ENCODE results near the gene DGLUCY. TPM values are rescaled to one million over a fixed set of nuclear protein-coding genes. Genes with fewer than 3 reads are reported as not detected.
"Not testable (repeated sequence)": the region's sequence is repeated elsewhere in the genome, so short reads cannot be mapped to it uniquely, and the experiment has no call there.

DGLUCY gene
- total RNA-seq, 2 experiments from 2014 or later = 46.3 to 55.2 TPM

DNA sequence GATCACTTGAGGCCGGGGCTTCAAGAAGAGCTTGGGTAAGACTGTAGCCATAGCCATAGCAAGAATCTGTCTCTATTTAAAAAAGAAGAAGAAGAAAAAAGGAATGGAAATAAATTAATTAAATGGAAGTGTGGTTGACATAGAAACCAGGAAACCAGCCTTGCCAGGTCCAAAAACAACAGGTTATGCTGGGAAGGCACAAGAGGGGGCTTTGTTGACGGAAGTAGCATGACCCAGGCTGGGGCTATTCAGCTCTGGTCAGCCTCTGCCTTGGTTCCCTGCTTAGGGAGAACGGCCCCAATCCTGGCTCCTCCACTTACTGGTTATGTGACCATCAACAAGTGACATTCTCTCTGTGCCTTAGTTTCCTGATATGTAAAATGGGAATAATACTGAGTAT lies 145.0 kb downstream of the DGLUCY start:
- Mint-ChIP-seq H3K4me1 (peaks cover 63% of the 10 kb centered on the region), H3K9me3 (ENCODE audit: low read depth) (no peaks in the 10 kb centered on the region), H3K27ac (no peak overlapping the region), H3K4me3 (no peak overlapping the region), H3K27me3 (no peaks in the 10 kb centered on the region), H3K36me3 (ENCODE audit: low read depth) (no peaks in the 10 kb centered on the region)
- DNase-seq (no peak), ATAC-seq (no peak)
- ChIA-PET CTCF (interaction anchor here (2.2 kb wide), 1 partner anchor 82 kb away, joined by 9 read pairs; no protein-coding TSS in a partner anchor), POLR2A (interaction anchor here (2.3 kb wide), 1 partner anchor 20 kb away, joined by 7 read pairs; no protein-coding TSS in a partner anchor)
- intact Hi-C loops (cut with DNase I, micrococcal nuclease) = no loop called here

DNA sequence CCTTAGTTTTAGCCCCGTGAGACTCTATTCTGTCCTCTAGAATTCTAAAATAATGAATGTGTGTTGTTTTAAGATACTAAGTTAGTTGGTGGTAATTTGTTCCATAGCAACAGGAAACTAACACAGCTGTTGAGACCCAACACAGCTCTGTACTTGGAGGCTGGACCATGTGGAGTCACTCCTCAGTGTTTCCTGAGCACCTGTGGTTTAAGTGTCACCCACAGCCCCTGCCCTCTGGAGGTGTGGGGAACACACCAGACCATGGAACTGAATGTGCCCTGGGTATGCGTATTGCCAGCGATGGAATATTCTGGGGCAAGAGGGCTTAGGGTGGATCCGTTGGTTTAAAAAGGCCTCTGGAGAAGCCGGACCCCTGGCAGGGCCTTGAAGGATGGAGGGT lies 147.2 kb downstream of the DGLUCY start:
- peak; percentile 74 for DNase-seq
- intact Hi-C loops (cut with DNase I, micrococcal nuclease) = loop anchor here (1.0 to 5.0 kb wide), 2 partner anchors 32 to 34 kb away; no protein-coding TSS in a partner anchor
- POLR2A ChIA-PET = interaction anchor here (0.6 to 2.5 kb wide), 2 partner anchors 15 to 18 kb away, joined by 3 to 7 read pairs; no protein-coding TSS in a partner anchor
- ATAC-seq = peak; percentile 70
- Mint-ChIP-seq H3K27me3 (no peaks in the 10 kb centered on the region), H3K36me3 (ENCODE audit: low read depth) (no peaks in the 10 kb centered on the region), H3K4me3 (no peak overlapping the region), H3K27ac (peak overlapping the region; percentile 49), H3K9me3 (ENCODE audit: low read depth) (no peaks in the 10 kb centered on the region), H3K4me1 (peaks cover 61% of the 10 kb centered on the region)
- CTCF ChIA-PET = interaction anchor here (0.9 to 1.4 kb wide), 2 partner anchors 12 to 18 kb away, joined by 3 read pairs; no protein-coding TSS in a partner anchor

DNA sequence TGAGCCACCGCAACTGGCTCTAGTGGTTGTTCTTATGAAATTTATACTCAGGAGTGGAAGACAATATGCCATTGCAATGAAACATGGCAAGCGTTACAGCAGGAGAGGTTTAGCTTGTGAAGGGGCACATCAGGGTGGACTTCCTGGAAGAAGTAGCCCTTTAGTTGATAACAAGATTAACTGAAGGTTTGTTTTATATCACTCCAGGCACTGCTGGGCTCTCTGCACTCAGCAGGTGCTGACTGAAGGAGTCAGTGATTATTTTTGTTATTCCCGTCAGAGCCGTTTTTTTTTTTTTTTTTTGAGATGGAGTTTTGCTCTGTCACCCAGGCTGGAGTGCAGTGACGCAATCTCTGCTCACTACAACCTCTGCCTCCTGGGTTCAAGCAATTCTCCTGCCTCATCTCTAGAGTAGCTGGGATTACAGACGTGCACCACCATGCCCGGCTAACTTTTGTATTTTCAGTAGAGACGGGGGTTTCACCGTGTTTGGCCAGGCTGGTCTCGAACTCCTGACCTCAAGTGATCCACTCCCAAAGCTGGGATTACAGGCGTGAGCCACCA lies 148.2 kb downstream of the DGLUCY start:
- no peaks in the 10 kb centered on the region for H3K9me3 Mint-ChIP-seq (ENCODE audit: low read depth)
- no peak for ATAC-seq
- DNase-seq = no peak
- H3K27me3 Mint-ChIP-seq = no peaks in the 10 kb centered on the region
- no peak overlapping the region for H3K4me3 Mint-ChIP-seq
- no peaks in the 10 kb centered on the region for H3K36me3 Mint-ChIP-seq (ENCODE audit: low read depth)
- intact Hi-C loops (cut with DNase I, micrococcal nuclease) = loop anchor here (1.0 to 5.0 kb wide), 2 partner anchors 33 to 35 kb away; no protein-coding TSS in a partner anchor
- H3K27ac Mint-ChIP-seq = peak overlapping the region; percentile 33
- H3K4me1 Mint-ChIP-seq = peaks cover 61% of the 10 kb centered on the region
- ChIA-PET CTCF (interaction anchor here (0.9 to 1.4 kb wide), 3 partner anchors 13 to 17 kb away, joined by 3 to 4 read pairs (median 3); no protein-coding TSS in a partner anchor), POLR2A (interaction anchor here (2.5 kb wide), 1 partner anchor 19 kb away, joined by 7 read pairs; no protein-coding TSS in a partner anchor)

DNA sequence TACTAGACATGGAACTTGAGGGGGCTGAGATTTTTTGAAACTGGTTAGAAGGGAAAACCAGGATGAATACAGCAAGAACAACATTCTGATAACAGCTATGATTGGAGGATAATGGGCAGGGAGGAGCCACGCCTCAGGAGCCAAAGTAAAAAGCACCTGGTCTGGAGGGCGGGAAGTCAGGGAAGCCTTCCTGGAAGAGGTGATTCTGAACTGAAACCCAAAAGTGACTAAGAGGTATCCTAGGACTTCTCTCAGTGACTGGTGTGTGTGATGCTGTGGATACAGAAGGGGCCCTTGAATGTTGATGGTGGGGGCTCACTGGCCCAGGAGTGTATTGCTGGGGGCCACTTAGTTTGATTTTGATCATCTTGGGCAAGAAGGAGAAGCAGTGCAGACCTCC lies 149.5 kb downstream of the DGLUCY start:
- no peak for DNase-seq
- Mint-ChIP-seq H3K27me3 (no peaks in the 10 kb centered on the region), H3K4me1 (peaks cover 59% of the 10 kb centered on the region), H3K4me3 (peak overlapping the region; percentile 64), H3K36me3 (ENCODE audit: low read depth) (no peaks in the 10 kb centered on the region), H3K27ac (peak overlapping the region; percentile 67), H3K9me3 (ENCODE audit: low read depth) (no peaks in the 10 kb centered on the region)
- ChIA-PET POLR2A (no interaction called here), CTCF (interaction anchor here (0.9 to 2.0 kb wide), 2 partner anchors 20 to 86 kb away, joined by 5 to 7 read pairs; no protein-coding TSS in a partner anchor)
- no peak for ATAC-seq
- intact Hi-C loops (cut with DNase I, micrococcal nuclease) = loop anchor here in 1 of 2 experiments (5.0 kb wide), 1 partner anchor 36 kb away; no protein-coding TSS in a partner anchor

DNA sequence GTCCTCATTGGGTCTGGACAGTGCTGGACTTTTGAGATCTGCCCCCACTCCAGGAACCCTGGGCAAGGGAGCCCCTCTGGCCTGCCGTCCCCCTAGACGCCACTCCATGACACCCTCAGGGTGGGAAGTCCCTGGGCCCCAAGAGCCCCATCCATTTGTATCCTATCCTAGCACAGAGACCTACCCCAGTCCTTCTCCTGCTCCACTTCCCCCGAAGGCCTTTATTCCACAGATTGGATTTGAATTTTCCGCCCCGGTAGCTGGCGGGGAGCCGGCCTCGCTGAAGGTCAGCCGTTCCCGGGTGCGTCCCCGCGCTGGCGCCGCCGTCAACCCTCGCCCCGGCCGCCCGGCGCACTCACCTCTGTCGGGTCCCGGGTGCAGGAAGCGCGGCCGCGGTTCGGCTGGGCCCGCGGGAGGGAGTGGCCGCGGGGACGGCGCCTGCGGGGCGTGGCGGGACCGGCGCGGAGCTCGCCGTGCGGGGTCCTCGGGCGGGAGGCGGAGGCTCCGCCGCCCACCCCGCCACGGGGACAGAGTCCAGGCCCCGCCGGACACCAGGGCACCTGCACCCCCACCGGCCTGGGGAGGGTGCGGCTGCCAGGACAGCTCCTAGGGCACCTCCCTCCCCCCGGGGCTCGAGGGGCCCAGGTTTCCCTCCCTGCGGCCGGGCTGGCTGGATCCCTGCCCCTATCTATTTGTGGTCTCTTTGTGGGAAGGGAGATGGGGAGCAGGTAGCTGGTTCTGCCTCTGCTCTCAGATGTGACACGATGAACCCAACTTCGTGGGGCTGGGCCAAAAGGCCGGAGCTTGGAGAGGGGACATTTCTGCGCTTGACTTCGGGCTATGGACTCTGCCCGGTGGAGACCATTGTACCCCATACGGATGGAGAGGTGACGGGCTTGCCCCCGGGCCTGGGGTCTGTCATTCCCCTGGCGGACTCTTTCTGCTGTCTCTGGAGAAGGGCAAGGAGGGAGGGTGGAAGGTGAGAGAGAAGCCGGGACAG lies 150.6 kb downstream of the DGLUCY start:
- no peak for DNase-seq

DNA sequence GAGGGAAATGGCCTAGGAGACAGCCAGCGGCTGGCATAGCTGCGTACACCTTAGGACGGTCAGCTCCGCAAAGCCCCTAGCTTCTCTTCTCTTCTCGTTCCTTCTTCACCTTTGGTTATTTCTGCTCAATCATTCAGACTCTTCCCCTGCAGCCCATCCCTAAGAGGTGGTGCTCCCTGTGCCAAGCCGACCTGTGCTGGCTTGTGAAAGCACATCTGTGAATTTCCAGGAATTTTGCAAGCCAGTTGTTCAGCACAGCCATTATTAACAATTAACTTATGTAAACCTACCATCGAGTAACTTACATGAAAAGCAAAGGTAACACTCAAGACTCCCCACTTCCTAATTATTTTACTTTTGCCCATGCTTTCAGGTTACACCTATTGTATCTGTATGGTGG lies 151.5 kb downstream of the DGLUCY start:
- Mint-ChIP-seq H3K4me3 (no peak overlapping the region), H3K36me3 (ENCODE audit: low read depth) (peaks cover 4% of the 10 kb centered on the region), H3K4me1 (peaks cover 51% of the 10 kb centered on the region), H3K27me3 (no peaks in the 10 kb centered on the region), H3K27ac (no peak overlapping the region), H3K9me3 (ENCODE audit: low read depth) (no peaks in the 10 kb centered on the region)
- ATAC-seq (no peak), DNase-seq (no peak)
- ChIA-PET CTCF (interaction anchor here (0.7 to 1.3 kb wide), 2 partner anchors 21 to 103 kb away, joined by 4 to 5 read pairs; partner anchors contain the start of gene GPR68), POLR2A (interaction anchor here (1.2 kb wide), 1 partner anchor 22 kb away, joined by 7 read pairs; no protein-coding TSS in a partner anchor)
- intact Hi-C loops (cut with DNase I, micrococcal nuclease) = no loop called here

More for the DNA sequence above, 150.6 kb downstream of the DGLUCY start:
- Mint-ChIP-seq H3K27me3 (no peaks in the 10 kb centered on the region), H3K9me3 (ENCODE audit: low read depth) (no peaks in the 10 kb centered on the region), H3K36me3 (ENCODE audit: low read depth) (peaks cover under 1% of the 10 kb centered on the region), H3K4me3 (peak overlapping the region; percentile 64), H3K27ac (peak overlapping the region; percentile 66), H3K4me1 (peaks cover 58% of the 10 kb centered on the region)
- CTCF ChIA-PET = interaction anchor here (0.7 to 2.0 kb wide), 4 partner anchors 20 to 102 kb away, joined by 3 to 7 read pairs (median 4); partner anchors contain the start of gene GPR68
- POLR2A ChIA-PET = interaction anchor here (1.2 kb wide), 1 partner anchor 21 kb away, joined by 7 read pairs; no protein-coding TSS in a partner anchor
- intact Hi-C loops (cut with DNase I, micrococcal nuclease) = loop anchor here in 1 of 2 experiments (5.0 kb wide), 1 partner anchor 37 kb away; no protein-coding TSS in a partner anchor
- ATAC-seq = peak; percentile 44

DNA sequence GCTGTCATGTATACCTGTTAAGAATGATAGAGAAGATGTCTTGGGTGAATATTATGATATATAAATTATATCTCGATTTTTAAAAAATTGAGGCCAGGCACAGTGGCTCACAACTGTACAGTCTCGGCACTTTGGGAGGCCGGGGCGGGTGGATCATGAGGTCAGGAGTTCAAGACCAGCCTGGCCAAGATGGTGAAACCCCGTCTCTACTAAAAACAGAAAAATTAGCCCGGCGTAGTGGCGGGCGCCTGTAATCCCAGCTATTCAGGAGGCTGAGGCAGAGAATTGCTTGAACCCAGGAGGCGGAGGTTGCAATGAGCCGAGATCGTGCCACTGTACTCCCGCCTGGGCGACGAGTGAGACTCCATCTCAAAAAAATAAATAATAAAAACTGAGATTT lies 152.4 kb downstream of the DGLUCY start:
- CTCF ChIA-PET = interaction anchor here (1.3 to 1.4 kb wide), 5 partner anchors 17 to 89 kb away, joined by 4 to 6 read pairs (median 5); no protein-coding TSS in a partner anchor
- H3K9me3 Mint-ChIP-seq (ENCODE audit: low read depth); POLR2A ChIA-PET; intact Hi-C loops (cut with DNase I, micrococcal nuclease); H3K27ac Mint-ChIP-seq; H3K4me3 Mint-ChIP-seq; DNase-seq; H3K36me3 Mint-ChIP-seq (ENCODE audit: low read depth); H3K27me3 Mint-ChIP-seq; ATAC-seq: not testable (repeated sequence)
- H3K4me1 Mint-ChIP-seq = peaks cover 44% of the 10 kb centered on the region

DNA sequence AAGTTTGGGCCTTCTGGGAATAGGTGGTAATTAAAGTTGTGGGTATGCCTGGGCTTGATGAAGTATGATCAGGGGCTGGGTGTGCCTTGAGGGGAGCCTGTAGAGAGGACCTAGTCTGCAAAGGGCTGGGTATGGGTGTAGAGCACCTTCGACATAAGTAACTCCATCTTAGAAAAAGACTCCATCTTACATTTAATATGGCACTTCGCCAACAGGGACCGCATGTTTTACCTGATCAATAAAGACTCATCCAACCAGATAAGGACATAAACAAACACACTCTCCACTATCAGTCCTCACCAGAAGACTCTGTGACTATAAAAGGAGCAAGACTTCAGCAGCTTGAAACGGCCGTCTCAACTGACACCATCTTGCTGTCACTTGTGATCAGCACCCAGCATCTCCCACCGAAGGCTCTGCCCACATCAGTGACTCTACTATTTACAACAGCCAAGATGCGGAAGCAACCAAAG lies 154.1 kb downstream of the DGLUCY start:
- POLR2A ChIA-PET = no interaction called here
- H3K9me3 Mint-ChIP-seq (ENCODE audit: low read depth) = no peaks in the 10 kb centered on the region
- H3K27me3 Mint-ChIP-seq = no peaks in the 10 kb centered on the region
- H3K36me3 Mint-ChIP-seq (ENCODE audit: low read depth) = peaks cover 13% of the 10 kb centered on the region
- no peak for ATAC-seq
- CTCF ChIA-PET = interaction anchor here (1.0 kb wide), 1 partner anchor 19 kb away, joined by 3 read pairs; no protein-coding TSS in a partner anchor
- H3K4me3 Mint-ChIP-seq = no peak overlapping the region
- no peak overlapping the region for H3K27ac Mint-ChIP-seq
- H3K4me1 Mint-ChIP-seq = peaks cover 36% of the 10 kb centered on the region
- no peak for DNase-seq
- intact Hi-C loops (cut with DNase I, micrococcal nuclease) = no loop called here

DNA sequence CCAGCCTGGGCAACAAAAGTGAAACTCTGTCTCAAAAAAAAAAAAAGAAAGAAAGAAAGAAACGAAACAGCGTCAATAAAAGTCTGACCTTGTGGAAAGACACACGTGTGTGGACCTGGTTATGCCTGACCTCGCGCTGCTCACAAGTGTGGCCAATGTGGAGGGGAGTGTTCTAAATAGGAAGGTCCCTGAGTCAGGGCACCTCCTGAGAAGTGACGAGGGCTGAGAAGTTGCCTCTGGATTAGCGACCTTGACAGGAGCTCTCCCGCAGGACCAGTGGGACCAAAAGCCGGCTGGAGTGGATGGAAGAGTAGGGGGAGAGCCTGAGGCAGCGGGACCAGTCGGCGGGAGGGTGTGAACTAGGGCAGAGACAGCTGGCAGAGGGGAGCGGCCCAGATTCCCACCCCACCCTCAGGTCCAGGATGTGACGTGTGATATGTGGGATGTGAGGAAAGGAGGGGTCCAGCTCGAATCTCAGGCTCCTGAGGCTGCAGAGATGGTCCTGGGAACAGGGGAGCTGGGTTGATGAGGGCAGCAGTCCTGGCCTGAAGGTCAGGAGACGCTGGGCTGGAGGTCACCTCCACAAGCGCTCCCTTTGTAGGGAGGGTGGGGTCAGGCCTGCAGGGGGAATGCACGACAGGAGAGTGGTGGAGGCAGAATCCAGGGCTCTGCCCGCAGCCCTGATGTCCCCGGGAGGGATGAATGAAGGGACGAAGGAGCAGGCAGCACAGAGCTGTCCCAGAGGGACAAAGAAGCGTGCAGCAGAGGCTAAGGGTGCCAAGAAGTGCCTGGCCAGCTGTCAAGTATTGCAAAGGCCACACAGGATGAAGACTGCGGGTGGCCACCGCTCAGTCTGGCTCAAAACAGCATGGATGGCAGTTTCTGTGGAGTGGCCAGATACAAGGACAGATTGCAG lies 155.5 kb downstream of the DGLUCY start:
- Mint-ChIP-seq H3K9me3 (ENCODE audit: low read depth) (no peaks in the 10 kb centered on the region), H3K4me3 (no peak overlapping the region), H3K27ac (peak overlapping the region; percentile 65), H3K36me3 (ENCODE audit: low read depth) (peaks cover 20% of the 10 kb centered on the region), H3K27me3 (no peaks in the 10 kb centered on the region), H3K4me1 (peaks cover 24% of the 10 kb centered on the region)
- ChIA-PET POLR2A (no interaction called here), CTCF (interaction anchor here (0.6 to 1.7 kb wide), 5 partner anchors 17 to 96 kb away, joined by 3 to 4 read pairs (median 3); no protein-coding TSS in a partner anchor)
- no peak for ATAC-seq
- DNase-seq = no peak
- intact Hi-C loops (cut with DNase I, micrococcal nuclease) = no loop called here

DNA sequence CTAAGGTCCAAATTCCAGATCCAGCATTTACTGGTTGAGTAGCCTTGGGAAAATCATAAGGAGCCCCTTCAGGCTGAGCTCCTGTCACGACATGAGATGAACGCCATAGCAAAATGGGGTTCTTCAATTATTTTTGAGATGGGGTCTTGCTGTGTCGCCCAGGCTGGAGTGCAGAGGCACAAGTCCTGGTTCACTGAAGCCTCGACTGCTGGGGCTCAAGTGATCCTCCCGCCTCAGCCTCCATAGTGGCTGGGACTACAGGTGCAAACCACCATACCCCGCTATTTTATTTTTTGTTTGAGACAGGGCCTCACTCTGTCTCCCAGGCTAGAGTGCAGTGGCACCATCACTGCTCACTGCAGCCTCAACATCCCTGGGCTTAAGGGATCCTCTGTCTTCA lies 156.3 kb downstream of the DGLUCY start:
- Mint-ChIP-seq H3K36me3 (ENCODE audit: low read depth) (peaks cover 27% of the 10 kb centered on the region), H3K9me3 (ENCODE audit: low read depth) (no peaks in the 10 kb centered on the region), H3K4me1 (peaks cover 20% of the 10 kb centered on the region), H3K4me3 (no peak overlapping the region), H3K27ac (no peak overlapping the region), H3K27me3 (no peaks in the 10 kb centered on the region)
- POLR2A ChIA-PET = no interaction called here
- DNase-seq (no peak), ATAC-seq (no peak)
- intact Hi-C loops (cut with DNase I, micrococcal nuclease) = no loop called here
- CTCF ChIA-PET = interaction anchor here (0.8 to 1.7 kb wide), 3 partner anchors 17 to 93 kb away, joined by 3 read pairs; no protein-coding TSS in a partner anchor

Data from activated CD4-positive, alpha-beta T cell treated with anti-CD3 and anti-CD28 coated beads for 36 hours (primary cell).